CD14-positive monocyte (primary cell): Measurements from ENCODE around the gene PFN1. TPM values are rescaled to one million over a fixed set of nuclear protein-coding genes. Genes with fewer than 3 reads are reported as not detected.

ENCODE experiments used
- DNase-seq, 3 donors: peaks; one replicate each; pipeline ENCODE4 v3.0.0-alpha.2; 2011 to 2022
- H2AFZ ChIP-seq: 2 replicates; pipeline ENCODE4 v1.6.0; 2012; ENCODE audit warnings: mild to moderate bottlenecking, low read depth, low read length, inconsistent platforms; ENCODE audit not compliant: insufficient read depth, poor library complexity, severe bottlenecking
- H3K27ac ChIP-seq, 2 donors: 1 replicate in 1 of 2; 2 replicates in 1 of 2; pipeline ENCODE4 v1.5.1; 2012 to 2013; ENCODE audit warnings: low read length in 2 of 2, control low read depth in 1 of 2, inconsistent platforms in 1 of 2, low read depth in 1 of 2, mild to moderate bottlenecking in 1 of 2
- H3K27me3 ChIP-seq, 2 donors: one replicate each; pipeline versions ENCODE4 v1.6.0 to v1.6.1; 2011 to 2013; ENCODE audit warnings: low read length in 2 of 2; ENCODE audit not compliant: control insufficient read depth in 2 of 2, insufficient read depth in 2 of 2
- H3K36me3 ChIP-seq, 2 donors: replicated peaks in 1 of 2; 1 replicate in 1 of 2; 2 replicates in 1 of 2; pipeline versions ENCODE4 v1.5.1 to v1.6.1; 2012 to 2013; ENCODE audit warnings: low read length in 2 of 2, control low read depth in 1 of 2, inconsistent platforms in 1 of 2, mild to moderate bottlenecking in 1 of 2; ENCODE audit not compliant: insufficient read depth in 2 of 2, control insufficient read depth in 1 of 2
- H3K4me1 ChIP-seq, 2 donors: 1 replicate in 1 of 2; 2 replicates in 1 of 2; pipeline versions ENCODE4 v1.5.1 to v1.6.1; 2012 to 2013; ENCODE audit warnings: low read length in 2 of 2, control low read depth in 1 of 2, inconsistent platforms in 1 of 2, mild to moderate bottlenecking in 1 of 2, moderate library complexity in 1 of 2; ENCODE audit not compliant: insufficient read depth in 2 of 2, control insufficient read depth in 1 of 2
- H3K4me2 ChIP-seq: replicated peaks from 2 replicates; pipeline ENCODE3; 2012; ENCODE audit warnings: low read length, moderate library complexity, mild to moderate bottlenecking; ENCODE audit not compliant: poor library complexity, severe bottlenecking; ENCODE audit errors: extremely low read depth
- H3K4me3 ChIP-seq, 3 experiments: fragments of 200-600 bp in 1 of 3; sonication (generic) in 1 of 3; replicated peaks in 1 of 3; 1 replicate in 2 of 3; 2 replicates in 1 of 3; pipeline ENCODE4 v1.5.1; 2011 to 2013; ENCODE audit warnings: low read length in 3 of 3, mild to moderate bottlenecking in 3 of 3, control low read depth in 2 of 3, low read depth in 2 of 3, inconsistent platforms in 1 of 3, moderate library complexity in 1 of 3
- H3K79me2 ChIP-seq: 2 replicates; pipeline ENCODE4 v1.6.0; 2012; ENCODE audit warnings: mild to moderate bottlenecking, control low read depth, inconsistent platforms, low read length, moderate library complexity; ENCODE audit not compliant: insufficient read depth
- H3K9ac ChIP-seq: 2 replicates; pipeline ENCODE4 v1.6.0; 2017; ENCODE audit warnings: low read length, mild to moderate bottlenecking; ENCODE audit not compliant: insufficient read depth, poor library complexity, severe bottlenecking
- H3K9me3 ChIP-seq, 2 donors: replicated peaks in 1 of 2; 1 replicate in 1 of 2; 2 replicates in 1 of 2; pipeline versions ENCODE4 v1.5.1 to v1.6.1; 2012 to 2013; ENCODE audit warnings: low read length in 2 of 2, control low read depth in 1 of 2; ENCODE audit not compliant: control insufficient read depth in 1 of 2, insufficient read depth in 1 of 2
- H4K20me1 ChIP-seq: 2 replicates; pipeline ENCODE4 v1.6.0; 2012; ENCODE audit warnings: mild to moderate bottlenecking, low read length, control low read depth, moderate library complexity; ENCODE audit not compliant: insufficient read depth
- H3K27ac Mint-ChIP-seq, 7 donors: one replicate each; pipeline ENCODE4 v1.8.0; 2020; ENCODE audit warnings: mild to moderate bottlenecking in 7 of 7, mixed read lengths in 7 of 7, moderate library complexity in 6 of 7, inconsistent platforms in 2 of 7
- H3K27me3 Mint-ChIP-seq, 3 donors: one replicate each; pipeline ENCODE4 v1.8.0; 2021 to 2022; ENCODE audit warnings: low read depth in 3 of 3, mild to moderate bottlenecking in 3 of 3, mixed read lengths in 3 of 3, moderate library complexity in 3 of 3, inconsistent platforms in 1 of 3
- H3K36me3 Mint-ChIP-seq, 2 donors: one replicate each; pipeline ENCODE4 v1.8.0; 2020; ENCODE audit warnings: mixed read lengths in 2 of 2, inconsistent platforms in 1 of 2, mild to moderate bottlenecking in 1 of 2
- H3K4me1 Mint-ChIP-seq: one replicate; pipeline ENCODE4 v1.8.0; 2020; ENCODE audit warnings: mild to moderate bottlenecking, mixed read lengths
- H3K4me3 Mint-ChIP-seq, 2 donors: one replicate each; pipeline ENCODE4 v1.8.0; 2020; ENCODE audit warnings: mild to moderate bottlenecking in 2 of 2, mixed read lengths in 2 of 2, moderate library complexity in 1 of 2
- H3K9me3 Mint-ChIP-seq, 7 donors: one replicate each; pipeline ENCODE4 v1.8.0; 2020 to 2022; ENCODE audit warnings: mixed read lengths in 7 of 7, mild to moderate bottlenecking in 6 of 7, moderate library complexity in 6 of 7, inconsistent platforms in 2 of 7
- CTCF ChIP-seq: fragments of 200-600 bp; IDR thresholded peaks from one replicate; pipeline ENCODE4 v1.8.0; 2022; ENCODE audit warnings: antibody characterized with exemption, mild to moderate bottlenecking
- WGBS: methylation state at CpG from one replicate; pipeline ENCODE4 v1.1.5; 2013; ENCODE audit warnings: missing lambda C conversion rate; ENCODE audit not compliant: insufficient coverage; 5-methylcytosine and 5-hydroxymethylcytosine counted together
- intact Hi-C, 2 donors: fragments of 100-400 bp; cut with micrococcal nuclease; formaldehyde crosslinking; loops; one replicate each; pipeline versions ENCODE4 v1.15.0 to v1.15.1; 2023
- polyA plus RNA-seq, 3 donors: library from polyadenylated mRNA; depleted of rRNA in 1 of 3; unstranded in 2 of 3; stranded (reverse) in 1 of 3; fragments of 300-500 nt in 2 of 3; fragments of >200 nt in 1 of 3; fragmentation: Illumina TruSeq in 2 of 3; gene quantifications; 1 replicate in 2 of 3; 2 replicates in 1 of 3; pipeline ENCODE4 v1.2.3, GENCODE V29; 2012 to 2021

PFN1 gene
- polyA plus RNA-seq, 3 donors = 842 to 1,613 (median 1,582) TPM

- Histone ChIP-seq H3K4me2 (peak overlapping the region; percentile 98), H2AFZ (no peak overlapping the region), H3K27ac (peak overlapping the region; percentile 94), H3K4me3 (peak overlapping the region; percentile 92 to 95 (median 94)), H3K9me3 (no peaks in the 10 kb centered on the region), H3K79me2 (peaks cover 72% of the 10 kb centered on the region), H3K4me1 (peaks cover 63 to 80% of the 10 kb centered on the region in 2 donors), H3K36me3 (peaks cover 32 to 40% of the 10 kb centered on the region in 2 donors), H3K27me3 (no peaks in the 10 kb centered on the region), H4K20me1 (peaks cover 64% of the 10 kb centered on the region), H3K9ac (peak overlapping the region; percentile 80)
- peaks cover 2 to 8% (median 3%) of the 10 kb centered on the region in 3 donors for H3K27me3 Mint-ChIP-seq
- no peaks in the 10 kb centered on the region for H3K9me3 Mint-ChIP-seq
- intact Hi-C loops = loop anchor here in 1 of 2 donors (5.0 kb wide), 2 partner anchors 45 to 180 kb away; partner anchors contain the start of gene CHRNE
- H3K27ac Mint-ChIP-seq = peak overlapping the region; percentile 95 to 99 (median 97)
- TF ChIP-seq CTCF = no peak
- peak overlapping the region; percentile 96 to 97 for H3K4me3 Mint-ChIP-seq
- 0% methylated on average over 5 of the region's 7 CpGs for WGBS
- peaks cover 65% of the 10 kb centered on the region for H3K4me1 Mint-ChIP-seq
- DNase-seq = peak in 2 of 3 donors; percentile 26 to 62
- H3K36me3 Mint-ChIP-seq = peaks cover 40 to 47% of the 10 kb centered on the region in 2 donors
These were observed 1.3 kb downstream of the PFN1 start for GRCh38 chr17:4947010-4947410.

GRCh38 chr17:4946312-4946976 lies 1.9 kb downstream of the PFN1 start:
- peak; percentile 31 to 86 (median 47) for DNase-seq
- H3K9me3 ChIP-seq = no peaks in the 10 kb centered on the region

More at GRCh38 chr17:4946312-4946976, 1.9 kb downstream of the PFN1 start:
- Mint-ChIP-seq H3K4me1 (peaks cover 70% of the 10 kb centered on the region), H3K27me3 (peaks cover 2 to 8% (median 3%) of the 10 kb centered on the region in 3 donors), H3K27ac (peak overlapping the region; percentile 95 to 99 (median 97)), H3K9me3 (no peaks in the 10 kb centered on the region), H3K36me3 (peaks cover 44 to 51% of the 10 kb centered on the region in 2 donors), H3K4me3 (peak overlapping the region; percentile 96 to 97)
- Histone ChIP-seq H4K20me1 (peaks cover 67% of the 10 kb centered on the region), H3K27me3 (no peaks in the 10 kb centered on the region), H3K4me2 (peak overlapping the region; percentile 98), H3K79me2 (peaks cover 78% of the 10 kb centered on the region), H2AFZ (no peak overlapping the region), H3K4me3 (peak overlapping the region; percentile 92 to 95 (median 94)), H3K9ac (peak overlapping the region; percentile 80), H3K36me3 (peaks cover 32 to 43% of the 10 kb centered on the region in 2 donors), H3K4me1 (peaks cover 69 to 84% of the 10 kb centered on the region in 2 donors), H3K27ac (peak overlapping the region; percentile 94)
- no peak for TF ChIP-seq CTCF
- 9% methylated on average over 4 of the region's 16 CpGs for WGBS
- intact Hi-C loops = loop anchor here in 1 of 2 donors (5.0 kb wide), 2 partner anchors 44 to 179 kb away; partner anchors contain the start of gene CHRNE
